Cardiac muscle cell (in vitro differentiated cells and primary cell): ENCODE results near the gene GALNT18. TPM values are rescaled to one million over a fixed set of nuclear protein-coding genes. Genes with fewer than 3 reads are reported as not detected.

Source experiments
- DNase-seq, 2 donors: peaks; one replicate each; pipeline versions ENCODE4 v3.0.0 to v3.0.0-alpha.2; 2010 to 2017; ENCODE audit warnings: low read depth in 1 of 2, low spot score in 1 of 2
- H3K27ac ChIP-seq: fragments of 200-600 bp; sonication (generic); 2 replicates; pipeline ENCODE4 v1.5.1; 2016
- H3K27me3 ChIP-seq: fragments of 200-600 bp; sonication (generic); 2 replicates; pipeline ENCODE4 v1.6.0; 2016; ENCODE audit warnings: control low read depth
- H3K36me3 ChIP-seq: fragments of 200-600 bp; sonication (generic); 2 replicates; pipeline ENCODE4 v1.5.1; 2016; ENCODE audit warnings: control low read depth
- H3K4me1 ChIP-seq: fragments of 200-600 bp; sonication (generic); 2 replicates; pipeline ENCODE4 v1.8.1; 2017; ENCODE audit warnings: low read depth, mild to moderate bottlenecking, mixed run types
- H3K4me3 ChIP-seq: fragments of 200-600 bp; sonication (generic); 2 replicates; pipeline ENCODE4 v1.5.1; 2016; ENCODE audit warnings: mild to moderate bottlenecking
- H3K9me3 ChIP-seq: fragments of 200-600 bp; sonication (generic); 2 replicates; pipeline ENCODE4 v1.5.1; 2017; ENCODE audit warnings: low read depth, mild to moderate bottlenecking, control low read depth
- polyA plus RNA-seq: library from polyadenylated mRNA; unstranded; fragments of >200 nt; fragmentation: Nextera tagmentation; extraction: Ambion mirVana; gene quantifications from 2 replicates; pipeline ENCODE4 v1.2.1, GENCODE V29; 2016
- total RNA-seq: library from RNA; depleted of rRNA; stranded (reverse); fragments of >200 nt; gene quantifications from 2 replicates; pipeline ENCODE4 v1.2.3, GENCODE V29; 2016
- TF ChIP-seq, protein P1 (sequence below): IDR thresholded peaks from 2 replicates; pipeline ENCODE4 v1.5.1; 2012; ENCODE audit warnings: low read depth, mild to moderate bottlenecking, low read length

GALNT18 gene
- total and polyA plus RNA-seq, 2 experiments from 2014 or later: 2.1 to 2.2 TPM

GRCh38 chr11:11427542-11427941, 194.3 kb downstream of the GALNT18 start:
- TF ChIP-seq, protein P1, sequence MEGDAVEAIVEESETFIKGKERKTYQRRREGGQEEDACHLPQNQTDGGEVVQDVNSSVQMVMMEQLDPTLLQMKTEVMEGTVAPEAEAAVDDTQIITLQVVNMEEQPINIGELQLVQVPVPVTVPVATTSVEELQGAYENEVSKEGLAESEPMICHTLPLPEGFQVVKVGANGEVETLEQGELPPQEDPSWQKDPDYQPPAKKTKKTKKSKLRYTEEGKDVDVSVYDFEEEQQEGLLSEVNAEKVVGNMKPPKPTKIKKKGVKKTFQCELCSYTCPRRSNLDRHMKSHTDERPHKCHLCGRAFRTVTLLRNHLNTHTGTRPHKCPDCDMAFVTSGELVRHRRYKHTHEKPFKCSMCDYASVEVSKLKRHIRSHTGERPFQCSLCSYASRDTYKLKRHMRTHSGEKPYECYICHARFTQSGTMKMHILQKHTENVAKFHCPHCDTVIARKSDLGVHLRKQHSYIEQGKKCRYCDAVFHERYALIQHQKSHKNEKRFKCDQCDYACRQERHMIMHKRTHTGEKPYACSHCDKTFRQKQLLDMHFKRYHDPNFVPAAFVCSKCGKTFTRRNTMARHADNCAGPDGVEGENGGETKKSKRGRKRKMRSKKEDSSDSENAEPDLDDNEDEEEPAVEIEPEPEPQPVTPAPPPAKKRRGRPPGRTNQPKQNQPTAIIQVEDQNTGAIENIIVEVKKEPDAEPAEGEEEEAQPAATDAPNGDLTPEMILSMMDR: no peak
- H3K27ac ChIP-seq: no peak overlapping the region
- H3K36me3 ChIP-seq: no peaks in the 10 kb centered on the region
- DNase-seq: no peak
- peaks cover 4% of the 10 kb centered on the region for H3K27me3 ChIP-seq
- peaks cover 7% of the 10 kb centered on the region for H3K4me1 ChIP-seq
- H3K4me3 ChIP-seq: no peak overlapping the region
- H3K9me3 ChIP-seq: no peaks in the 10 kb centered on the region

GRCh38 chr11:11427140-11427539, 194.7 kb downstream of the GALNT18 start:
- Histone ChIP-seq H3K9me3 (no peaks in the 10 kb centered on the region), H3K27ac (no peak overlapping the region), H3K4me3 (no peak overlapping the region), H3K4me1 (peaks cover 7% of the 10 kb centered on the region), H3K27me3 (peaks cover 4% of the 10 kb centered on the region), H3K36me3 (no peaks in the 10 kb centered on the region)
- peak in 1 of 2 donors; percentile 24 for DNase-seq
- TF ChIP-seq, protein P1: no peak

- no peak overlapping the region for H3K27ac ChIP-seq
- DNase-seq: no peak
- TF ChIP-seq, protein P1: no peak
- H3K9me3 ChIP-seq: no peaks in the 10 kb centered on the region
- no peaks in the 10 kb centered on the region for H3K36me3 ChIP-seq
- H3K4me3 ChIP-seq: no peak overlapping the region
- peaks cover 4% of the 10 kb centered on the region for H3K27me3 ChIP-seq
- H3K4me1 ChIP-seq: peaks cover 7% of the 10 kb centered on the region
Measured at GRCh38 chr11:11426226-11426952, 195.4 kb downstream of the GALNT18 start.

DNA sequence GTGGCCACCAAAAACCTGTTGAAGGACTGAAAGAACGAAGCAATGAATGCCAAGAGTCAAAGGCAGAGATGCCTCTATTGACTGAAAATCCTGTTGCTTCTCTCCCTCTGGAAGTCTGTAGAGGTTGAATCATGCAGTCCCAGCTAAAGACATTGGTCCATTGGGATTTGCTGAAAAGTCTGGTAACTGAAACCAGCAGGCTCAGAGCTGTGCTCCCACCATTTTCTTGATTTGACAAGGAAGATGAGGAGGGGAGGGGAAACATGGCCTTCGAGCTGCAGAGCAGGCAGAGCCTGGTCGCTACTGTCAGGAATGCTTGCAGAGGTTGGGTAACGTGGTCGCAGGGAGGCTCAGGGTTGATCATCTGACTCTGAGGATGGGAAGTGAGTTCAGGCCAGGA, 196.0 kb downstream of the GALNT18 start:
- Histone ChIP-seq H3K36me3 (no peaks in the 10 kb centered on the region), H3K27ac (no peak overlapping the region), H3K27me3 (peaks cover 4% of the 10 kb centered on the region), H3K4me3 (no peak overlapping the region), H3K9me3 (no peaks in the 10 kb centered on the region), H3K4me1 (peaks cover 8% of the 10 kb centered on the region)
- TF ChIP-seq, protein P1: no peak
- no peak for DNase-seq

DNA sequence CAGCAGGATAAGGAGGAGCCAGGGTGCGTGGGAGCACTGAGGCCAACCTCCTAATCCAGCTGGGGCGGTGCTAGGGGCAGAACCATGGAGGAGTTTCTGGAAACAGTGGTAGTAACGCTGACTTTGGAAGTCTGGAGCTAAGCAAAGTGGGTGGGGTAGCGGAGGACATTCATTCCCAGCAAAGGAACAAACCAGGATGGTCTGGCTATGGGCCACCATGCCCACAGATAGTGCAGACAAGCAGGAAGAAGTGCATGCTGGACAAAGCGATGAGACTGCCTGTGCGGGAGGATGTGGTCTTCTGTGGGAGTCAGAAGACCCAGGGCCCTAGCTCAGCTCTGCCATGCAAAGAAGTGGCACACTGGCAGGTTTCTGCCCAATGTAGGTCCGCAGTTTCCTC, 197.1 kb downstream of the GALNT18 start:
- Histone ChIP-seq H3K27ac (no peak overlapping the region), H3K27me3 (peaks cover 4% of the 10 kb centered on the region), H3K4me3 (no peak overlapping the region), H3K36me3 (no peaks in the 10 kb centered on the region), H3K9me3 (no peaks in the 10 kb centered on the region), H3K4me1 (peaks cover 14% of the 10 kb centered on the region)
- TF ChIP-seq, protein P1: no peak
- no peak for DNase-seq
